Large intestine (tissue), 3 donors: ENCODE results near the gene INCA1. TPM values are rescaled to one million over a fixed set of nuclear protein-coding genes. Genes with fewer than 3 reads are reported as not detected.

ENCODE experiments used
- DNase-seq, 2 donors: peaks; one replicate each; pipeline versions ENCODE4 v3.0.0 to v3.0.0-alpha.2; 2013
- H3K27ac ChIP-seq: one replicate; pipeline ENCODE4 v1.5.1; 2013; ENCODE audit warnings: low read length
- H3K27me3 ChIP-seq: 2 replicates; pipeline ENCODE4 v1.6.1; 2013; ENCODE audit warnings: low read length; ENCODE audit not compliant: control insufficient read depth, insufficient read depth
- H3K36me3 ChIP-seq: 2 replicates; pipeline ENCODE4 v1.6.1; 2013; ENCODE audit warnings: low read length; ENCODE audit not compliant: control insufficient read depth, insufficient read depth
- H3K4me1 ChIP-seq: one replicate; pipeline ENCODE4 v1.6.1; 2013; ENCODE audit warnings: low read length; ENCODE audit not compliant: control insufficient read depth, insufficient read depth
- H3K4me3 ChIP-seq: one replicate; pipeline ENCODE4 v1.5.1; 2013; ENCODE audit warnings: low read length
- H3K9me3 ChIP-seq: one replicate; pipeline ENCODE4 v1.6.1; 2013; ENCODE audit warnings: mild to moderate bottlenecking, low read depth, low read length, moderate library complexity; ENCODE audit not compliant: control insufficient read depth
- WGBS: methylation state at CpG from one replicate; pipeline ENCODE4 v1.1.5; 2013; ENCODE audit warnings: low lambda C conversion rate; ENCODE audit not compliant: insufficient coverage; 5-methylcytosine and 5-hydroxymethylcytosine counted together
- polyA plus RNA-seq: library from polyadenylated mRNA; unstranded; fragments of 120-200 nt; gene quantifications from one replicate; pipeline ENCODE4 v1.2.1, GENCODE V29; 2013

INCA1 gene
- polyA plus RNA-seq, 1 donor, result 4.6 TPM

GRCh38 chr17:4944163-4944553, 53.2 kb downstream of the INCA1 start:
- H3K27ac ChIP-seq, result no peak overlapping the region
- H3K9me3 ChIP-seq, result no peaks in the 10 kb centered on the region
- H3K36me3 ChIP-seq, result peaks cover 54% of the 10 kb centered on the region
- WGBS, result no CpG with 5 or more reads among the region's 3 CpGs
- no peak for DNase-seq
- H3K4me3 ChIP-seq, result no peak overlapping the region
- H3K4me1 ChIP-seq, result peaks cover 39% of the 10 kb centered on the region
- H3K27me3 ChIP-seq, result no peaks in the 10 kb centered on the region

GRCh38 chr17:4942760-4943508, 54.4 kb downstream of the INCA1 start:
- 93% methylated on average over 3 of the region's 13 CpGs for WGBS
- no peak for DNase-seq
- Histone ChIP-seq H3K36me3 (peaks cover 61% of the 10 kb centered on the region), H3K4me3 (no peak overlapping the region), H3K27me3 (no peaks in the 10 kb centered on the region), H3K4me1 (peaks cover 49% of the 10 kb centered on the region), H3K27ac (no peak overlapping the region), H3K9me3 (no peaks in the 10 kb centered on the region)

- H3K4me3 ChIP-seq, result peak overlapping the region; percentile 83
- no peaks in the 10 kb centered on the region for H3K9me3 ChIP-seq
- H3K27me3 ChIP-seq, result no peaks in the 10 kb centered on the region
- peaks cover 68% of the 10 kb centered on the region for H3K36me3 ChIP-seq
- H3K27ac ChIP-seq, result no peak overlapping the region
- H3K4me1 ChIP-seq, result peaks cover 42% of the 10 kb centered on the region
- no peak for DNase-seq
- WGBS, result no CpG with 5 or more reads among the region's 4 CpGs
Observed at GRCh38 chr17:4941319-4941610, 56.1 kb downstream of the INCA1 start.

DNA sequence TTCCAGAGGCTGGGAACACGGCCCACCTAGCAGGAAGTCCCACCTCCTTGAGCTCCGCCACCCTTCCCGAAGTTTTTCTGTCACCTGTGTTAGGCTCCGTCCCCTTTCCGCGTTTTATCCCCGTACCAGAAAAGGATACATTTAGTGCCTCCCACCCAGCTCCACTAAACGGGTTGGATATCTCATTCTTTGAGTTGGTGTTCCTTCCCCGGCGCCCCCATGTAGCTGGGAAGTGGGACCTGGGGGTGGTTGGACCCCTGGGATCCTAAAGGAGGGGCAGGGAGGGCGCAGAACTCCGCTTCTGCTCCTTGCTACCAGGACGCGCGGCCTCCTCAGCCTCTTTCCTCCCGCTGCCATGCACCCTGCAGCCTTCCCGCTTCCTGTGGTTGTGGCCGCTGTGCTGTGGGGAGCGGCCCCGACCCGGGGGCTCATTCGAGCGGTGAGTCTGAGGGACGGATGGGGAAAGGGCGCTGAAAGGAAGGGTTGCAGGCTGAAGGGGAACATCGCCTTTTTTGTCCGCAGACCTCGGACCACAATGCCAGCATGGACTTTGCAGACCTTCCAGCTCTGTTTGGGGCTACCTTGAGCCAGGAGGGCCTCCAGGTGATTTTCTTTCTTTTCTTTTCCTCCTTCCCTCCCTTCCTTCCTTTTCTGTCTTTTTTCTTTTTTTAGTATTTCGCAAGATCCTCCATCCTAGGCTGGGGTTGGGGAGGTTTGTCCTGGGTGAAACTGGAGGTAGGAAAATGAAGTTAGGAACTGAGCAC, 56.6 kb downstream of the INCA1 start:
- WGBS, result 6% methylated on average over 5 of the region's 29 CpGs
- peak overlapping the region; percentile 98 for H3K27ac ChIP-seq

GRCh38 chr17:4939796-4940554, 57.3 kb downstream of the INCA1 start, which contains the start of the genes RNF167 and SLC25A11:
Gene RNF167 (plus strand): TSS chr17:4940268. CDS start chr17:4940910, 642 bp downstream.
Gene SLC25A11 (minus strand): TSS chr17:4940046. CDS start chr17:4939910, 136 bp downstream.
- DNase-seq, result peak; percentile 99 to 100
- Histone ChIP-seq H3K27ac (peak within 1 kb of the TSS; percentile 98), H3K4me1 (peaks cover 31% of the 10 kb centered on the region), H3K27me3 (no peaks in the 10 kb centered on the region), H3K4me3 (peak within 1 kb of the TSS; percentile 83), H3K36me3 (peaks cover 58% of the 10 kb centered on the region), H3K9me3 (no peaks in the 10 kb centered on the region)
- no CpG with 5 or more reads among the region's 72 CpGs for WGBS

More for the DNA sequence above, 56.6 kb downstream of the INCA1 start:
- DNase-seq, result no peak
- Histone ChIP-seq H3K36me3 (peaks cover 66% of the 10 kb centered on the region), H3K27me3 (no peaks in the 10 kb centered on the region), H3K4me3 (peak overlapping the region; percentile 83), H3K9me3 (no peaks in the 10 kb centered on the region), H3K4me1 (peaks cover 39% of the 10 kb centered on the region)

- Histone ChIP-seq H3K4me3 (peak overlapping the region; percentile 83), H3K27me3 (no peaks in the 10 kb centered on the region), H3K4me1 (peaks cover 28% of the 10 kb centered on the region), H3K27ac (peak overlapping the region; percentile 89), H3K36me3 (peaks cover 53% of the 10 kb centered on the region), H3K9me3 (no peaks in the 10 kb centered on the region)
- no CpG with 5 or more reads among the region's 16 CpGs for WGBS
- DNase-seq, result no peak
Observed at GRCh38 chr17:4939546-4939795, 57.9 kb downstream of the INCA1 start.

- Histone ChIP-seq H3K4me3 (peak overlapping the region; percentile 83), H3K9me3 (no peaks in the 10 kb centered on the region), H3K36me3 (peaks cover 48% of the 10 kb centered on the region), H3K27ac (peak overlapping the region; percentile 89), H3K4me1 (peaks cover 33% of the 10 kb centered on the region), H3K27me3 (no peaks in the 10 kb centered on the region)
- no CpG with 5 or more reads among the region's 19 CpGs for WGBS
- peak in 1 of 2 donors; percentile 32 for DNase-seq
Observed at GRCh38 chr17:4938688-4939545, 58.4 kb downstream of the INCA1 start.

Other genes starting within 250 kb of the INCA1 start
- gene TM4SF5, start 225.6 kb downstream of the INCA1 start, polyA plus RNA-seq, result 44.0 TPM
- gene VMO1, start 211.2 kb downstream of the INCA1 start, polyA plus RNA-seq, result 2.1 TPM
- gene GLTPD2, start 208.6 kb downstream of the INCA1 start, polyA plus RNA-seq, result 34.4 TPM
- 97.1 TPM for gene PSMB6, start 201.4 kb downstream of the INCA1 start, polyA plus RNA-seq
- 21.8 TPM for gene PLD2, start 190.4 kb downstream of the INCA1 start, polyA plus RNA-seq
- gene MINK1, start 164.2 kb downstream of the INCA1 start, polyA plus RNA-seq, result 103 TPM
- 2.1 TPM for gene C17orf107, start 98.0 kb downstream of the INCA1 start, polyA plus RNA-seq
- gene CHRNE, start 94.4 kb downstream of the INCA1 start, polyA plus RNA-seq, result 0.37 TPM
- 1.5 TPM for gene GP1BA, start 65.2 kb downstream of the INCA1 start, polyA plus RNA-seq
- 47.1 TPM for gene SLC25A11, start 57.5 kb downstream of the INCA1 start, polyA plus RNA-seq
- 117 TPM for gene RNF167, start 57.3 kb downstream of the INCA1 start, polyA plus RNA-seq
- 557 TPM for gene PFN1, start 49.0 kb downstream of the INCA1 start, polyA plus RNA-seq
- 31.4 TPM for gene ENO3, start 46.4 kb downstream of the INCA1 start, polyA plus RNA-seq
- 82.0 TPM for gene SPAG7, start 29.7 kb downstream of the INCA1 start, polyA plus RNA-seq
- gene CAMTA2, start 9.8 kb downstream of the INCA1 start, polyA plus RNA-seq, result 35.6 TPM
- gene KIF1C, start 428 bp upstream of the INCA1 start, polyA plus RNA-seq, result 69.2 TPM
- 3.2 TPM for gene SLC52A1, start 37.9 kb upstream of the INCA1 start, polyA plus RNA-seq
- 9.9 TPM for gene ZFP3, start 80.9 kb upstream of the INCA1 start, polyA plus RNA-seq
- gene ZNF232, start 114.4 kb upstream of the INCA1 start, polyA plus RNA-seq, result 11.1 TPM
- gene USP6, start 118.5 kb upstream of the INCA1 start, polyA plus RNA-seq, result 0.54 TPM
- gene ZNF594, start 194.3 kb upstream of the INCA1 start, polyA plus RNA-seq, result 14.6 TPM
- gene SCIMP, start 237.3 kb upstream of the INCA1 start, polyA plus RNA-seq, result 4.1 TPM